Bronchial epithelial cell (primary cell): ENCODE results near the gene ODAD4. TPM values are rescaled to one million over a fixed set of nuclear protein-coding genes. Genes with fewer than 3 reads are reported as not detected.

Experiments
- DNase-seq: peaks from one replicate; pipeline ENCODE4 v3.0.0-alpha.2; 2010; ENCODE audit warnings: low read depth
- FAIRE-seq: peaks from 2 replicates; lab custom pipeline; 2011; peaks lifted over from hg19 to GRCh38; lab: Jason Lieb, UNC
- H3K27me3 ChIP-seq: 2 replicates; pipeline ENCODE4 v1.5.1; 2011; ENCODE audit warnings: low read length; ENCODE audit not compliant: control insufficient read depth, insufficient read depth
- H3K36me3 ChIP-seq: 2 replicates; pipeline ENCODE4 v1.5.1; 2011; ENCODE audit warnings: low read length; ENCODE audit not compliant: control insufficient read depth, insufficient read depth
- H3K4me3 ChIP-seq: 2 replicates; pipeline ENCODE4 v1.5.1; 2011; ENCODE audit warnings: mild to moderate bottlenecking, low read depth, low read length, control low read depth
- CTCF ChIP-seq: IDR thresholded peaks from 2 replicates; pipeline ENCODE4 v1.5.1; 2011; ENCODE audit warnings: mild to moderate bottlenecking, moderate library complexity, low read length, control low read depth, inconsistent platforms; ENCODE audit not compliant: insufficient read depth, severe bottlenecking
- total RNA-seq: library from RNA; depleted of rRNA; stranded (reverse); fragments of >200 nt; gene quantifications from 2 replicates; pipeline ENCODE4 v1.2.1, GENCODE V29; 2014

ODAD4 gene
- total RNA-seq, 1 donor from 2014 or later = 0.26 TPM

GRCh38 chr17:41913798-41914197 lies 16.6 kb upstream of the ODAD4 start:
- FAIRE-seq = no peak
- H3K36me3 ChIP-seq = peaks cover 43% of the 10 kb centered on the region
- no peak for DNase-seq

GRCh38 chr17:41914358-41914766 lies 16.1 kb upstream of the ODAD4 start:
- H3K4me3 ChIP-seq = no peak overlapping the region
- no peaks in the 10 kb centered on the region for H3K27me3 ChIP-seq
- peaks cover 38% of the 10 kb centered on the region for H3K36me3 ChIP-seq
- no peak for DNase-seq
- TF ChIP-seq CTCF = no peak
- FAIRE-seq = no peak

More at GRCh38 chr17:41913798-41914197, 16.6 kb upstream of the ODAD4 start:
- Histone ChIP-seq H3K4me3 (no peak overlapping the region), H3K27me3 (no peaks in the 10 kb centered on the region)
- TF ChIP-seq CTCF = no peak

GRCh38 chr17:41915020-41915419 lies 15.4 kb upstream of the ODAD4 start:
- DNase-seq = no peak
- no peak for FAIRE-seq
- TF ChIP-seq CTCF = no peak
- Histone ChIP-seq H3K4me3 (no peak overlapping the region), H3K36me3 (peaks cover 32% of the 10 kb centered on the region), H3K27me3 (no peaks in the 10 kb centered on the region)

GRCh38 chr17:41915566-41915965 lies 14.9 kb upstream of the ODAD4 start:
- peak; percentile 54 for DNase-seq
- TF ChIP-seq CTCF = no peak
- peaks cover 26% of the 10 kb centered on the region for H3K36me3 ChIP-seq
- H3K27me3 ChIP-seq = no peaks in the 10 kb centered on the region
- FAIRE-seq = no peak
- no peak overlapping the region for H3K4me3 ChIP-seq

GRCh38 chr17:41917192-41917591 lies 13.2 kb upstream of the ODAD4 start:
- FAIRE-seq = no peak
- H3K27me3 ChIP-seq = no peaks in the 10 kb centered on the region
- H3K4me3 ChIP-seq = peak overlapping the region; percentile 79
- DNase-seq = peak; percentile 27
- no peak for TF ChIP-seq CTCF
- H3K36me3 ChIP-seq = peaks cover 14% of the 10 kb centered on the region

- peaks cover 9% of the 10 kb centered on the region for H3K36me3 ChIP-seq
- no peaks in the 10 kb centered on the region for H3K27me3 ChIP-seq
- no peak for TF ChIP-seq CTCF
- peak overlapping the region; percentile 79 for H3K4me3 ChIP-seq
- DNase-seq (no peak), FAIRE-seq (no peak)
Observed at GRCh38 chr17:41917679-41918313, 12.6 kb upstream of the ODAD4 start.
